ENCODE measurements around the gene DES. TPM values are rescaled to one million over a fixed set of nuclear protein-coding genes. Genes with fewer than 3 reads are reported as not detected.

The DES gene
- total RNA-seq, 2 experiments from 2014 or later = not detected

DNA sequence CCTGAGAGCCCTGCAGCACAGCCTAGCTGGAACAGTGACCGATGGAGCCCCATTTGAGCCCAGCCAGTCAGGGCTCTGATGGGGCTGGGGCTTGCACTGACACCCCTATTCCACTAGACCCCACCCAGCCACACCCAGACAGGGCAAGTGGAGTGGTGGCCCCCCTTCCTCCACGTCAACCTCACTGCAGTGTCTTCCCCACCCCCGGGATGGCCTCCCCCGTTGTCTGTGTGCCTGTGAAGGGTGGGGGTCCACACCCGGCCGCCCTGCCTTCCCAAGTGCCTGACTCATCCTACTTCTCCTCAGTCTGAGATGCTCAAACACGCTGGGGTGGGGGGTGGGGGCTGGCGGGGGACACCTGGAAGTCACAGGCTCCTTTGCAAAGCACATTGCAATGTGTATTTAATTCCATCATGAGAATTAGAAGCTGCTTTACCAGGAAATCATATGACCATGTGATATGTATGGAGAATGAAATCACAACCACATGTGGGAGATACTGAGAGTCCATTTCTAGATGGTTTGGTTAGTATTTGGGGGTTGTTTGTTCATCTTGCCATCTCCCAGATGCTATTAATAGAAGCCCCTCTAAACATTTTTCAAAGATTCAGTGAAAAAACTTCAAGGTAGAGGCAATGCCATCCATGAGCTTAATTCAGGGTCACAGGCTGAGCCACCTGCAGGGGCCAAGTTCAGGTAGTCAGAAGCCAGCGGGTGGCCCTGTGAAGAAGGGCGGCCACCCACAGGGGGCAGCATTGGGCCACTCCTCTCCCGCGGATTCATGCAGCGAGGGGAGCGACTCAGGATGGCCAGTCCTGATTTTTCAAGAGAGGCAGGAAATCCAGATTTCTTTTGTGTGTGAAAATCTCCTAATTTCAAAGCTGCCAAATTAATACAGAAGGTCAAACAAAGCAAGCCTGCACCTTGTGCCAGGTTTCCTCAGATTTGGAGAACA, 57.8 kb downstream of the DES start:
- Histone ChIP-seq H3K9me3 (ENCODE audit: low read length) (no peaks in the 10 kb centered on the region), H2AFZ (ENCODE audit: low read length) (no peak overlapping the region), H3K27ac (ENCODE audit: low read depth, low read length, poor library complexity, severe bottlenecking) (no peak overlapping the region), H3K36me3 (ENCODE audit: insufficient read depth, low read length) (no peaks in the 10 kb centered on the region), H3K4me3 (ENCODE audit: low read depth, low read length, poor library complexity, severe bottlenecking) (no peak overlapping the region), H3K4me2 (ENCODE audit: low read length) (no peak overlapping the region), H4K20me1 (ENCODE audit: insufficient read depth, low read length) (no peaks in the 10 kb centered on the region; the same call in 1 of the 2 replicates), H3K4me1 (ENCODE audit: insufficient read depth, low read length, poor library complexity, severe bottlenecking) (no peaks in the 10 kb centered on the region), H3K79me2 (ENCODE audit: insufficient read depth, low read depth, low read length) (no peaks in the 10 kb centered on the region), H3K9me2 (ENCODE audit: insufficient read depth, low read length) (no peaks in the 10 kb centered on the region)
- no TSS peak for BruUV-seq (replicated peaks)
- ChIA-PET POLR2A (interaction anchor here (0.6 to 1.0 kb wide), 2 partner anchors 42 to 49 kb away, joined by 3 read pairs; no protein-coding TSS in a partner anchor), CTCF (ENCODE audit: unreplicated experiment) (interaction anchor here (0.6 to 1.1 kb wide), 3 partner anchors 15 to 57 kb away, joined by 3 to 9 read pairs (median 6); no protein-coding TSS in a partner anchor)
- DNase-seq (ENCODE audit: low spot score) = peak; percentile 62
- intact Hi-C loops (cut with micrococcal nuclease; ENCODE audit: unreplicated experiment) = loop anchor here (1.0 kb wide), 1 partner anchor 54 kb away; no protein-coding TSS in a partner anchor
- TF ChIP-seq, protein P1, sequence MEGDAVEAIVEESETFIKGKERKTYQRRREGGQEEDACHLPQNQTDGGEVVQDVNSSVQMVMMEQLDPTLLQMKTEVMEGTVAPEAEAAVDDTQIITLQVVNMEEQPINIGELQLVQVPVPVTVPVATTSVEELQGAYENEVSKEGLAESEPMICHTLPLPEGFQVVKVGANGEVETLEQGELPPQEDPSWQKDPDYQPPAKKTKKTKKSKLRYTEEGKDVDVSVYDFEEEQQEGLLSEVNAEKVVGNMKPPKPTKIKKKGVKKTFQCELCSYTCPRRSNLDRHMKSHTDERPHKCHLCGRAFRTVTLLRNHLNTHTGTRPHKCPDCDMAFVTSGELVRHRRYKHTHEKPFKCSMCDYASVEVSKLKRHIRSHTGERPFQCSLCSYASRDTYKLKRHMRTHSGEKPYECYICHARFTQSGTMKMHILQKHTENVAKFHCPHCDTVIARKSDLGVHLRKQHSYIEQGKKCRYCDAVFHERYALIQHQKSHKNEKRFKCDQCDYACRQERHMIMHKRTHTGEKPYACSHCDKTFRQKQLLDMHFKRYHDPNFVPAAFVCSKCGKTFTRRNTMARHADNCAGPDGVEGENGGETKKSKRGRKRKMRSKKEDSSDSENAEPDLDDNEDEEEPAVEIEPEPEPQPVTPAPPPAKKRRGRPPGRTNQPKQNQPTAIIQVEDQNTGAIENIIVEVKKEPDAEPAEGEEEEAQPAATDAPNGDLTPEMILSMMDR (conservative IDR thresholded peaks at IDR 0.05; ENCODE audit: low read length) = peak; percentile 89
- no peak for TF ChIP-seq EZH2phosphoT487 (IDR thresholded peaks at IDR 0.05; ENCODE audit: borderline replicate concordance, low read depth, low read length)

Other genes with a start within 250 kb of the DES start
- 2.7 and 4.0 TPM in 2 replicates for gene SLC23A3, start 248.3 kb upstream of the DES start, total RNA-seq (2014; rRNA removed; shearing (Covaris generic))
- gene SLC23A3, start 248.3 kb upstream of the DES start, total RNA-seq (2022) = 3.1 and 6.7 TPM in 2 replicates
- 39.2 and 40.1 TPM in 2 replicates for gene CNPPD1, start 241.5 kb upstream of the DES start, total RNA-seq (2014; rRNA removed; shearing (Covaris generic))
- gene CNPPD1, start 241.5 kb upstream of the DES start, total RNA-seq (2022) = 67.5 and 68.2 TPM in 2 replicates
- gene RETREG2, start 240.1 kb upstream of the DES start, total RNA-seq (2014; rRNA removed; shearing (Covaris generic)) = 44.9 and 59.1 TPM in 2 replicates
- gene RETREG2, start 240.1 kb upstream of the DES start, total RNA-seq (2022) = 74.6 and 88.2 TPM in 2 replicates
- 42.4 and 51.6 TPM in 2 replicates for gene ZFAND2B, start 211.6 kb upstream of the DES start, total RNA-seq (2014; rRNA removed; shearing (Covaris generic))
- 35.3 and 35.9 TPM in 2 replicates for gene ZFAND2B, start 211.6 kb upstream of the DES start, total RNA-seq (2022)
- gene ABCB6, start 199.4 kb upstream of the DES start, total RNA-seq (2014; rRNA removed; shearing (Covaris generic)) = 4.0 and 6.4 TPM in 2 replicates
- gene ABCB6, start 199.4 kb upstream of the DES start, total RNA-seq (2022) = 8.4 and 10.2 TPM in 2 replicates
- 22.2 and 27.7 TPM in 2 replicates for gene ATG9A, start 188.7 kb upstream of the DES start, total RNA-seq (2014; rRNA removed; shearing (Covaris generic))
- gene ATG9A, start 188.7 kb upstream of the DES start, total RNA-seq (2022) = 23.4 and 27.3 TPM in 2 replicates
- gene ANKZF1, start 188.6 kb upstream of the DES start, total RNA-seq (2014; rRNA removed; shearing (Covaris generic)) = 57.8 and 91.0 TPM in 2 replicates
- 73.2 and 82.4 TPM in 2 replicates for gene ANKZF1, start 188.6 kb upstream of the DES start, total RNA-seq (2022)
- 2.7 and 8.6 TPM in 2 replicates for gene GLB1L, start 172.9 kb upstream of the DES start, total RNA-seq (2014; rRNA removed; shearing (Covaris generic))
- 6.4 and 6.9 TPM in 2 replicates for gene GLB1L, start 172.9 kb upstream of the DES start, total RNA-seq (2022)
- gene STK16, start 172.9 kb upstream of the DES start, total RNA-seq (2014; rRNA removed; shearing (Covaris generic)) = 19.6 and 23.4 TPM in 2 replicates
- gene STK16, start 172.9 kb upstream of the DES start, total RNA-seq (2022) = 39.5 and 42.8 TPM in 2 replicates
- gene TUBA4B, start 165.1 kb upstream of the DES start, total RNA-seq (2014; rRNA removed; shearing (Covaris generic)) = not detected in 2 replicates
- gene TUBA4B, start 165.1 kb upstream of the DES start, total RNA-seq (2022) = 0.28 TPM in 1 of 2 replicates, not detected in the other
- gene TUBA4A, start 164.5 kb upstream of the DES start, total RNA-seq (2014; rRNA removed; shearing (Covaris generic)) = 62.8 and 96.0 TPM in 2 replicates
- 181 and 186 TPM in 2 replicates for gene TUBA4A, start 164.5 kb upstream of the DES start, total RNA-seq (2022)
- 49.9 and 53.0 TPM in 2 replicates for gene DNAJB2, start 139.0 kb upstream of the DES start, total RNA-seq (2014; rRNA removed; shearing (Covaris generic))
- 55.3 and 58.7 TPM in 2 replicates for gene DNAJB2, start 139.0 kb upstream of the DES start, total RNA-seq (2022)
- gene PTPRN, start 109.0 kb upstream of the DES start, total RNA-seq (2014; rRNA removed; shearing (Covaris generic)) = not detected in 2 replicates
- not detected in 2 replicates for gene PTPRN, start 109.0 kb upstream of the DES start, total RNA-seq (2022)
- not detected in 2 replicates for gene RESP18, start 85.6 kb upstream of the DES start, total RNA-seq (2014; rRNA removed; shearing (Covaris generic))
- gene RESP18, start 85.6 kb upstream of the DES start, total RNA-seq (2022) = not detected in 2 replicates
- gene DNPEP, start 30.5 kb upstream of the DES start, total RNA-seq (2014; rRNA removed; shearing (Covaris generic)) = 39.3 and 40.5 TPM in 2 replicates
- gene DNPEP, start 30.5 kb upstream of the DES start, total RNA-seq (2022) = 54.2 and 63.6 TPM in 2 replicates
- gene SPEG, start 16.5 kb downstream of the DES start, total RNA-seq (2014; rRNA removed; shearing (Covaris generic)) = 0.13 TPM in 1 of 2 replicates, not detected in the other
- gene SPEG, start 16.5 kb downstream of the DES start, total RNA-seq (2022) = 0.35 and 0.46 TPM in 2 replicates
- gene GMPPA, start 80.5 kb downstream of the DES start, total RNA-seq (2014; rRNA removed; shearing (Covaris generic)) = 22.3 and 28.4 TPM in 2 replicates
- 42.9 and 46.4 TPM in 2 replicates for gene GMPPA, start 80.5 kb downstream of the DES start, total RNA-seq (2022)
- 0.39 and 0.73 TPM in 2 replicates for gene ASIC4, start 96.1 kb downstream of the DES start, total RNA-seq (2014; rRNA removed; shearing (Covaris generic))
- 0.74 and 0.96 TPM in 2 replicates for gene ASIC4, start 96.1 kb downstream of the DES start, total RNA-seq (2022)
- 14.5 and 24.1 TPM in 2 replicates for gene CHPF, start 125.4 kb downstream of the DES start, total RNA-seq (2014; rRNA removed; shearing (Covaris generic))
- 30.5 and 33.0 TPM in 2 replicates for gene CHPF, start 125.4 kb downstream of the DES start, total RNA-seq (2022)
- gene TMEM198, start 125.7 kb downstream of the DES start, total RNA-seq (2014; rRNA removed; shearing (Covaris generic)) = 1.4 and 2.5 TPM in 2 replicates
- gene TMEM198, start 125.7 kb downstream of the DES start, total RNA-seq (2022) = 6.1 and 6.6 TPM in 2 replicates
- 0.25 TPM in 1 of 2 replicates, not detected in the other for gene OBSL1, start 153.2 kb downstream of the DES start, total RNA-seq (2014; rRNA removed; shearing (Covaris generic))
- 0.18 TPM in 1 of 2 replicates, not detected in the other for gene OBSL1, start 153.2 kb downstream of the DES start, total RNA-seq (2022)
- not detected in 2 replicates for gene INHA, start 153.9 kb downstream of the DES start, total RNA-seq (2014; rRNA removed; shearing (Covaris generic))
- not detected in 2 replicates for gene INHA, start 153.9 kb downstream of the DES start, total RNA-seq (2022)
- gene STK11IP, start 179.5 kb downstream of the DES start, total RNA-seq (2014; rRNA removed; shearing (Covaris generic)) = 16.5 and 26.5 TPM in 2 replicates
- gene STK11IP, start 179.5 kb downstream of the DES start, total RNA-seq (2022) = 30.7 and 37.6 TPM in 2 replicates
- gene SLC4A3, start 209.3 kb downstream of the DES start, total RNA-seq (2014; rRNA removed; shearing (Covaris generic)) = 0.05 TPM in 1 of 2 replicates, not detected in the other
- not detected in 2 replicates for gene SLC4A3, start 209.3 kb downstream of the DES start, total RNA-seq (2022)